HUES6 (cell line): ENCODE results near the gene FCHSD2.

Experiments
- H3K27ac ChIP-seq: 2 replicates; pipeline ENCODE4 v1.7.0; 2013; ENCODE audit warnings: low read depth, mild to moderate bottlenecking, low read length, inconsistent platforms
- H3K27me3 ChIP-seq: 2 replicates; pipeline ENCODE4 v1.6.1; 2013; ENCODE audit warnings: low read length; ENCODE audit not compliant: control insufficient read depth, insufficient read depth
- H3K36me3 ChIP-seq: 2 replicates; pipeline ENCODE4 v1.6.1; 2013; ENCODE audit warnings: low read length; ENCODE audit not compliant: control insufficient read depth, insufficient read depth
- H3K4me1 ChIP-seq: 2 replicates; pipeline ENCODE4 v1.6.1; 2013; ENCODE audit warnings: low read length; ENCODE audit not compliant: control insufficient read depth, insufficient read depth
- H3K4me3 ChIP-seq: 2 replicates; pipeline ENCODE4 v1.5.1; 2013; ENCODE audit warnings: low read depth, low read length
- H3K9ac ChIP-seq: one replicate; pipeline ENCODE4 v1.6.1; 2013; ENCODE audit warnings: mild to moderate bottlenecking, low read length
- H3K9me3 ChIP-seq: 2 replicates; pipeline ENCODE4 v1.6.1; 2013; ENCODE audit warnings: low read depth, low read length; ENCODE audit not compliant: control insufficient read depth, insufficient read depth

The FCHSD2 gene

GRCh38 chr11:73142128-73142377, at the start of gene FCHSD2:
Gene FCHSD2 (minus strand): TSS chr11:73142318. CDS start chr11:73141877, 441 bp downstream.
- peak within 1 kb of the TSS; percentile 93 for H3K27ac ChIP-seq
- H3K9ac ChIP-seq: peak within 1 kb of the TSS; percentile 94
- H3K4me3 ChIP-seq: peak within 1 kb of the TSS; percentile 96
- H3K36me3 ChIP-seq: no peaks in the 10 kb centered on the region
- no peaks in the 10 kb centered on the region for H3K9me3 ChIP-seq
- peaks cover 5% of the 10 kb centered on the region; the same call in 1 of the 2 replicates for H3K27me3 ChIP-seq
- peaks cover 21% of the 10 kb centered on the region for H3K4me1 ChIP-seq

GRCh38 chr11:73191151-73191550, 49.0 kb upstream of the FCHSD2 start:
- H3K9ac ChIP-seq: no peak overlapping the region
- H3K27me3 ChIP-seq: no peaks in the 10 kb centered on the region
- no peak overlapping the region for H3K4me3 ChIP-seq
- no peak overlapping the region for H3K27ac ChIP-seq
- no peaks in the 10 kb centered on the region for H3K9me3 ChIP-seq
- H3K4me1 ChIP-seq: peaks cover 8% of the 10 kb centered on the region; the same call in 1 of the 2 replicates
- H3K36me3 ChIP-seq: no peaks in the 10 kb centered on the region

GRCh38 chr11:73190557-73190885, 48.4 kb upstream of the FCHSD2 start:
- Histone ChIP-seq H3K9me3 (no peaks in the 10 kb centered on the region), H3K4me3 (no peak overlapping the region), H3K9ac (no peak overlapping the region), H3K27me3 (no peaks in the 10 kb centered on the region), H3K36me3 (no peaks in the 10 kb centered on the region), H3K4me1 (peaks cover 8% of the 10 kb centered on the region; the same call in 1 of the 2 replicates), H3K27ac (no peak overlapping the region)

- Histone ChIP-seq H3K36me3 (no peaks in the 10 kb centered on the region), H3K4me1 (peaks cover 8% of the 10 kb centered on the region; the same call in 1 of the 2 replicates), H3K9ac (no peak overlapping the region), H3K9me3 (no peaks in the 10 kb centered on the region), H3K27ac (no peak overlapping the region), H3K27me3 (no peaks in the 10 kb centered on the region), H3K4me3 (no peak overlapping the region)
Observed at GRCh38 chr11:73189723-73190556, 47.8 kb upstream of the FCHSD2 start.

GRCh38 chr11:73189315-73189714, 47.2 kb upstream of the FCHSD2 start:
- Histone ChIP-seq H3K27me3 (no peaks in the 10 kb centered on the region), H3K9ac (no peak overlapping the region), H3K4me3 (no peak overlapping the region), H3K4me1 (peaks cover 8% of the 10 kb centered on the region; the same call in 1 of the 2 replicates), H3K36me3 (no peaks in the 10 kb centered on the region), H3K27ac (no peak overlapping the region), H3K9me3 (no peaks in the 10 kb centered on the region)

- H3K4me3 ChIP-seq: no peak overlapping the region
- H3K9ac ChIP-seq: no peak overlapping the region
- no peaks in the 10 kb centered on the region for H3K9me3 ChIP-seq
- peaks cover 8% of the 10 kb centered on the region; the same call in 1 of the 2 replicates for H3K4me1 ChIP-seq
- H3K27ac ChIP-seq: no peak overlapping the region
- no peaks in the 10 kb centered on the region for H3K27me3 ChIP-seq
- no peaks in the 10 kb centered on the region for H3K36me3 ChIP-seq
Observed at GRCh38 chr11:73188301-73188700, 46.2 kb upstream of the FCHSD2 start.

GRCh38 chr11:73187854-73188253, 45.7 kb upstream of the FCHSD2 start:
- Histone ChIP-seq H3K4me3 (no peak overlapping the region), H3K27me3 (no peaks in the 10 kb centered on the region), H3K27ac (no peak overlapping the region), H3K9ac (no peak overlapping the region), H3K9me3 (no peaks in the 10 kb centered on the region), H3K36me3 (no peaks in the 10 kb centered on the region), H3K4me1 (peaks cover 8% of the 10 kb centered on the region; the same call in 1 of the 2 replicates)

GRCh38 chr11:73186886-73187285, 44.8 kb upstream of the FCHSD2 start:
- Histone ChIP-seq H3K9ac (no peak overlapping the region), H3K36me3 (no peaks in the 10 kb centered on the region), H3K4me1 (peaks cover 8% of the 10 kb centered on the region; the same call in 1 of the 2 replicates), H3K9me3 (no peaks in the 10 kb centered on the region), H3K27me3 (no peaks in the 10 kb centered on the region), H3K4me3 (no peak overlapping the region), H3K27ac (no peak overlapping the region)

- Histone ChIP-seq H3K9me3 (no peaks in the 10 kb centered on the region), H3K9ac (no peak overlapping the region), H3K27ac (no peak overlapping the region), H3K4me3 (no peak overlapping the region), H3K4me1 (peaks cover 8% of the 10 kb centered on the region; the same call in 1 of the 2 replicates), H3K27me3 (no peaks in the 10 kb centered on the region), H3K36me3 (no peaks in the 10 kb centered on the region)
Observed at GRCh38 chr11:73186294-73186850, 44.3 kb upstream of the FCHSD2 start.

- no peak overlapping the region for H3K27ac ChIP-seq
- no peaks in the 10 kb centered on the region for H3K36me3 ChIP-seq
- H3K4me1 ChIP-seq: peaks cover 8% of the 10 kb centered on the region; the same call in 1 of the 2 replicates
- H3K9me3 ChIP-seq: no peaks in the 10 kb centered on the region
- no peak overlapping the region for H3K9ac ChIP-seq
- no peaks in the 10 kb centered on the region for H3K27me3 ChIP-seq
- H3K4me3 ChIP-seq: no peak overlapping the region
Observed at GRCh38 chr11:73185680-73186293, 43.7 kb upstream of the FCHSD2 start.
